ENCODE results near the gene KCNH1.

The KCNH1 gene

DNA sequence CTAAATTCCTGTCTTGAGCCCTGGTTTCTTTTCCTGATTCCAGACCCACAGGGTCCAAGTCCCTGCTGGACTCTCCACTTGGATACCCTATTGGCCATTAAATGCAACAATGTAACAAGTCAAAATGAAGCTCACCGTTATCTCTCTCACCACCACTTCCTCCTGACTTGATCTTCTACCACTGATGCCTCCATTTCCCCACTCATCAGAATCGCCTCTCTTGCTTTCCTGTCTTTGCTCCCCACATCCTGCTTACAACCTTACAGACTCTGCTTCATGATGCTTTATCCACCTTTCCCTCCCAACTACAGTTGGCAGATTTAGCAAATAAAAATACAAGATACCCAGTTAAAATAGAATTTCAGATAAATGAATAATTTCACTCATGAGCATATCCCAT is 343.8 kb downstream of the KCNH1 start:
- no peak for DNase-seq (ENCODE audit: low read depth)
- no peak overlapping the region for H3K4me3 ChIP-seq (ENCODE audit: low read depth, low read length)
- TF ChIP-seq, protein P1, sequence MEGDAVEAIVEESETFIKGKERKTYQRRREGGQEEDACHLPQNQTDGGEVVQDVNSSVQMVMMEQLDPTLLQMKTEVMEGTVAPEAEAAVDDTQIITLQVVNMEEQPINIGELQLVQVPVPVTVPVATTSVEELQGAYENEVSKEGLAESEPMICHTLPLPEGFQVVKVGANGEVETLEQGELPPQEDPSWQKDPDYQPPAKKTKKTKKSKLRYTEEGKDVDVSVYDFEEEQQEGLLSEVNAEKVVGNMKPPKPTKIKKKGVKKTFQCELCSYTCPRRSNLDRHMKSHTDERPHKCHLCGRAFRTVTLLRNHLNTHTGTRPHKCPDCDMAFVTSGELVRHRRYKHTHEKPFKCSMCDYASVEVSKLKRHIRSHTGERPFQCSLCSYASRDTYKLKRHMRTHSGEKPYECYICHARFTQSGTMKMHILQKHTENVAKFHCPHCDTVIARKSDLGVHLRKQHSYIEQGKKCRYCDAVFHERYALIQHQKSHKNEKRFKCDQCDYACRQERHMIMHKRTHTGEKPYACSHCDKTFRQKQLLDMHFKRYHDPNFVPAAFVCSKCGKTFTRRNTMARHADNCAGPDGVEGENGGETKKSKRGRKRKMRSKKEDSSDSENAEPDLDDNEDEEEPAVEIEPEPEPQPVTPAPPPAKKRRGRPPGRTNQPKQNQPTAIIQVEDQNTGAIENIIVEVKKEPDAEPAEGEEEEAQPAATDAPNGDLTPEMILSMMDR (IDR thresholded peaks at IDR 0.05; ENCODE audit: control insufficient read depth, extremely low read depth, insufficient read depth): no peak

DNA sequence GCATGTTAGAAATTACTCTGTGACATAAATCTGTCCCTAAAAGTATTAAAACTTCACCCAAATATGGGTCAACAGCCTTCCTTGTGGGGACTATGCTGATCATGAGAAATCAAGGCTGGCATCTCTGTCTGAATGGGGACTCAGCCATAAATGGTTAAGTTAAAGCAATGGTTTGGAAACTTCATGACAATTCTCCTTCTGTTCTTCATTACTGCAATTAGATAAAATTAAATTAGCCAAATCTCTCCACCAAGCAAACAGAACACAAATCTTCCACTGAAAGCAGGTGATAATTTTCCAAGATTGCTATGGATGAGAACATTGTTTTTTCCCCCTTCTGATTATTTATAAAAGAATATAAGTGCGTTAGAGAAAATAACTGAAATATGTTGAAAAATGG is 346.1 kb downstream of the KCNH1 start:
- no peak overlapping the region for H3K4me3 ChIP-seq (ENCODE audit: low read depth, low read length)
- no peak for DNase-seq (ENCODE audit: low read depth)
- TF ChIP-seq, protein P1 (IDR thresholded peaks at IDR 0.05; ENCODE audit: control insufficient read depth, extremely low read depth, insufficient read depth): no peak

DNA sequence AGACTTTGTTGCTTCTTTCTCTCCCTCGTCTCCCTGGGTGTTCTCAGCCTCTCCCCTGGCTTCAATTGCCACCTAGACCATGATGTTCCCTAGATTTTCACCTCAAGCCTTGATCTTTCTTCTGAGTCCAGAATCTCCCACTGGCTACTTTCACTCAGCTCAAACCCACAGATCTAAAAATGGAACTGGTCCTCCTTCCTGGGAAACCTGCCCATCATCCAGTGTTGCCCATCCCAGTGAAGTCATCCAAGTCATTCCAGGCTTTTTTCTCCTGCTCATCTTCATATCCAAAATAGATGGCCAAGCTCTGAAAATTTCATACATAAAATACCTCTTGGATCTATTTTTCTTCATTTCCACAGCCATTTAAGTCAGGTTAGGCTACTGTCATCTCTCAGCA is 347.4 kb downstream of the KCNH1 start:
- DNase-seq (ENCODE audit: low read depth): no peak
- no peak overlapping the region for H3K4me3 ChIP-seq (ENCODE audit: low read depth, low read length)
- TF ChIP-seq, protein P1 (IDR thresholded peaks at IDR 0.05; ENCODE audit: control insufficient read depth, extremely low read depth, insufficient read depth): no peak

DNA sequence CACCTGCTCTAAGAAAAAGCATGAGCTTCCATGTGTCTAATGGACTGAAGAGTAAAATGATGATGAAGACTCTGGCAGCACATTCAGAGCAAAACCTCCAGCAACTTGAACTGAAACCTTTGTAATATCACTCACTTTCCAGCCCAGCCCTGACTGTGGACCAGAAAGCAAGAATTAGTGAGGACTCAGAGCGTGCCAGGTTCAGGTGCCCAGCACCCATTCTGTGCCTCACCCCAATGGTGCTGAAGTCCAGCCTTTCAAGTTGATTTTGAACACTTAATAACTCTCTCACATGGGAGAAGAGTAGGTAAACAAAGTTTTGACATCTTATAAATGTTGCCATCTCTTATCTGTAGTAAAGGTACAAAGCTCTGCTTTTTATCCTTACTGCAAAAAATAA is 350.0 kb downstream of the KCNH1 start:
- TF ChIP-seq, protein P1 (IDR thresholded peaks at IDR 0.05; ENCODE audit: control insufficient read depth, extremely low read depth, insufficient read depth): no peak
- no peak for DNase-seq (ENCODE audit: low read depth)
- H3K4me3 ChIP-seq (ENCODE audit: low read depth, low read length): no peak overlapping the region

DNA sequence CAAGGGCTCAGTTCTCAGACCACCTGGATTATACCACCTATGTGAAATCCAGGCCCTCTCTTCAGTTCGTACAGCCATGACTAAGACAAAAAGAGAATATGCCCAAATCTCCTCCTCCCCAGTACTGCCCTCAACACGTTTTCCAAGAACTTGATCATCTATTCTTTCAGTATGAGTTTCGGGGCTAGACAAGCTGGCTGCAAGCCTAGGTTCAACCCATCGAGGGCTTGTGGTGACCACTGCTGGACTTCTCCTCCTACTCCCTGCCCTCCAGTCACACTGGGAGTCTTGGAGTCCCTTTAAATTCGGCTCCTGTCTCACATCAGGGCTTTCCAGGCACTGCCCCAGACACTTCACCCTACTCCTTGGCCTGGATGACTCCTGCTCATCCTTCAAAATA is 352.3 kb downstream of the KCNH1 start:
- TF ChIP-seq, protein P1 (IDR thresholded peaks at IDR 0.05; ENCODE audit: control insufficient read depth, extremely low read depth, insufficient read depth): no peak
- DNase-seq (ENCODE audit: low read depth): no peak
- no peak overlapping the region for H3K4me3 ChIP-seq (ENCODE audit: low read depth, low read length)

DNA sequence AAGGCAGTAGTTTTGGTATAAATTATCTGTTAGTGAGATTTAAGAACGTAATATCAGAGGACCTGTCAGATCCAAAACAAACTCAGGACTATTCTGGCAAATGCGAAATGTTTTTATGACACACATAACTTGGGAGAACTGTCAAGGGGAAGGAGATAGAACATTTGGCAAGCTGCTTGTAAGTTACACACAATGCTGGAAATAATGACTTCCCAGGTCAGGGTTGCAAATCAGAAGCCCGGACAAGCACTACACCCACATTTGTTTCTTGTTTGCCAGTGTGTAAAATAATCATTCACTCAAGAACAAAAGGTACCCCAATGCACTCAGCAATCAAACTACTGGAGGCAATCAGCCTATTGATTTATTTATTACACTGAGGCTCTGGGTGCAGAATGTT is 354.7 kb downstream of the KCNH1 start:
- TF ChIP-seq, protein P1 (IDR thresholded peaks at IDR 0.05; ENCODE audit: control insufficient read depth, extremely low read depth, insufficient read depth): no peak
- no peak overlapping the region for H3K4me3 ChIP-seq (ENCODE audit: low read depth, low read length)
- no peak for DNase-seq (ENCODE audit: low read depth)

DNA sequence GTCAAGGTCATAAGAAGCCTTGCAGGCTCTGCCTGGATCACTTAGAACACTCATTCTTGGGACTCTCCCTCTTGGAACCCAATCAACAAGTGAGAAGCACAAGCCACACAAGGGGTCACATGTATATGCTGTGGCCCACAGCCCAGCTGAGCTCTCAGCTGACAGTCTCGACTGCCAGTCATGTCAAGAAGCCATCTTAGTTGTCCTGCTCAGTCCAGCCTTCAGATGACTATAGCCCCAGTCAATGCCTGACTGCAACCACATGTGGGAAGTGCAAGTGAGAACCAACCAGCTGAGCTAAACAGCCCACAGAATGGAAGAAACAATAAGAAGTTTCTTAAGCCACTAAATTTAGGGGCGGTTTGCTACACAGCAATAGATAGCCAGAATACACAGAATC is 356.0 kb downstream of the KCNH1 start:
- TF ChIP-seq, protein P1 (IDR thresholded peaks at IDR 0.05; ENCODE audit: control insufficient read depth, extremely low read depth, insufficient read depth): no peak
- DNase-seq (ENCODE audit: low read depth): no peak
- H3K4me3 ChIP-seq (ENCODE audit: low read depth, low read length): no peak overlapping the region

Data from LNCaP clone FGC (cell line).